22Rv1 (cell line): ENCODE data around the gene PWWP2B.

ENCODE experiments used
- CTCF ChIP-seq: fragments of 450-650 bp; IDR thresholded peaks from 2 replicates; pipeline ENCODE4 v1.5.1; 2017; ENCODE audit warnings: mild to moderate bottlenecking
- ZFX ChIP-seq: fragments of 450-650 bp; IDR thresholded peaks from 2 replicates; pipeline ENCODE4 v1.6.1; 2017; ENCODE audit warnings: antibody characterized with exemption, borderline replicate concordance

GRCh38 chr10:132368391-132368790 lies 28.6 kb upstream of the PWWP2B start:
- TF ChIP-seq CTCF = no peak
- TF ChIP-seq ZFX = no peak
